Myocyte (in vitro differentiated cells): Measurements from ENCODE around the gene ZNF583. TPM values are rescaled to one million over a fixed set of nuclear protein-coding genes. Genes with fewer than 3 reads are reported as not detected.

Experiments
- DNase-seq: peaks from one replicate; pipeline ENCODE4 v3.0.0-alpha.2; 2012; ENCODE audit warnings: low read depth
- total RNA-seq: library from RNA; depleted of rRNA; stranded (reverse); fragments of >200 nt; gene quantifications from 2 replicates; pipeline ENCODE4 v1.2.3, GENCODE V29; 2014

ZNF583 gene
- total RNA-seq, 1 donor from 2014 or later, result 12.6 TPM

- DNase-seq, result no peak
Measured at GRCh38 chr19:56441206-56441792, 37.2 kb downstream of the ZNF583 start.

GRCh38 chr19:56474308-56474707, 70.2 kb downstream of the ZNF583 start:
- DNase-seq, result no peak

- DNase-seq, result no peak
Measured at GRCh38 chr19:56476093-56476492, 72.0 kb downstream of the ZNF583 start.

Other genes starting within 250 kb of the ZNF583 start
- not detected in 2 replicates for gene GALP, start 228.3 kb upstream of the ZNF583 start, total RNA-seq
- gene ZSCAN5B, start 206.5 kb upstream of the ZNF583 start, total RNA-seq, result not detected in 2 replicates
- gene ZSCAN5C, start 202.1 kb upstream of the ZNF583 start, total RNA-seq, result not detected in 2 replicates
- not detected in 2 replicates for gene EDDM13, start 131.6 kb upstream of the ZNF583 start, total RNA-seq
- 4.8 and 33.1 TPM in 2 replicates for gene ZSCAN5A, start 89.5 kb upstream of the ZNF583 start, total RNA-seq
- 2.8 and 3.0 TPM in 2 replicates for gene ZNF582, start 10.8 kb upstream of the ZNF583 start, total RNA-seq
- 3.1 and 4.6 TPM in 2 replicates for gene ZNF667, start 73.0 kb downstream of the ZNF583 start, total RNA-seq
- gene ZNF471, start 103.5 kb downstream of the ZNF583 start, total RNA-seq, result 1.4 and 2.2 TPM in 2 replicates
- gene ZFP28, start 134.6 kb downstream of the ZNF583 start, total RNA-seq, result 9.6 and 10.2 TPM in 2 replicates
- gene ZNF470, start 163.1 kb downstream of the ZNF583 start, total RNA-seq, result 2.0 and 2.1 TPM in 2 replicates
- gene ZNF71, start 191.0 kb downstream of the ZNF583 start, total RNA-seq, result 6.2 and 7.5 TPM in 2 replicates
- 0.48 and 0.78 TPM in 2 replicates for gene SMIM17, start 238.8 kb downstream of the ZNF583 start, total RNA-seq